ENCODE measurements around the gene CLN6. TPM values are rescaled to one million over a fixed set of nuclear protein-coding genes. Genes with fewer than 3 reads are reported as not detected.
A peak's percentile ranks its signal among the peaks of the same experiment; 100 is the strongest.
"Not testable (repeated sequence)": the region's sequence is repeated elsewhere in the genome, so short reads cannot be mapped to it uniquely, and the experiment has no call there.

CLN6 gene
- total RNA-seq, 1 experiment from 2014 or later = 32.4 TPM

DNA sequence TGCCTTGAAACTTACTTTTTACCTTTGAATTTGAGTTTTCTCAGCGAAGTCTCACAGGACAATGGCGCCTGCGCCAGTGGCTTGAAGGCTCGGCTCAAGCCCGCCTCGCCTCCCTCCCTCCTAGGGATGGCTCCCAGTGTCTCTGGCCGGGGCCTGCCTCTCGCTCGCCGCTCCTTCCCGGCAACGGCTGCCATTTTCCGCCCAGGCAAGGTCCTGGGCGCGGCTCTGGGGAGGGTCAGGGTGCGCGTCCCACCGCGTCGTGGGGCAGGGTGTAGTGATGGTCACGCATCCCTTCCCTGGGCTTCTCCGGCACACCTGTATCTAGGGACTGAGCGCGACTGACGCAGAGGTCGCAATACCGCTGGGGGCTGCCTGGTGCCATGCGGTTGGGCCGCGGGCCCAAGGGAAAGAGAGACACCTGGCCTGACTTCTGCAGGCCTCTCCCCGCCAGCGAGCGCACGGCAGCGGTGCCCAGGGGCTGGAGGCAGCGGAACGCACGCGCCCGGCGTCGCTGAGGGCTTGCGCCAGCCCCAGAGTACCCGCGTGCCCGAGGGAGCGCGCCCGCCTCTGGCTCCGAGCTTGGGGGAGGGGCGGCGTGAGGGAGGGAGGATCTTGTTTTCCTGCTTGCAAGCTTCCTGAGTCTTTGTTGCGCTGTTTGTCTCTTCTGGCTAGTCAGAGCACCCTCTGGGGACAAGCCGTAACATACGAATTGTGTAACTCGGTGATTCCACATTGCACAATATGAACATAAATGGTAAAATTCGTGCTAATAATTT is 27.3 kb upstream of the CLN6 start:
- peak; percentile 79 for DNase-seq (ENCODE audit: low read depth)

DNA sequence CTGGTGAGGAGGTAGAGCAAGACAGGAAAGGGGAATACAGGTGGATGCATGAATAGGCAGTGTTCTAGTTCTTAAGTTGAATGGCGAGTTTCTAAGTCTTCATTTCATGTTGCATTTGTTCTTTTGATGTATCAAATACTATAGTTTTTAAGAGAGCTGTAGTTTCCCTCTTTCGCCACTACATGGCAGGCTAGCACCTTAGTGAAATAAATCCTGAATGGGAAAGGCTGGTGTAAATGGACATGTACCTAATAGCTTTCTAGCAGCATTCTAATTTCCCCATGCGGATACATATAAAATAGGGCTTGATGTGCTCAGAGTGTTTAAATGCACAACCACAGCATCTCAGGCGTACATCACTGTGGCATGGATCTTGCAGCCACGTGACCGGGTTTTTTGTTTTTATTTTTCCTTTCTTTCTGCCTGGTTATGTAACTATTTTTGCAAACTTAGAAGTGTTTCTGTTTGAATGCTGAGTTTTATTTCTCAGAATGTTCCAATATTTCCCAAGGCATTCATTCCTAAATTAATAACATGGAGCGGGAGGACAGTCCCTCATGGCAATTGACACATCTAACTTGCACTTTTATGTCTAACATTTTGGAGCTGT is 23.5 kb upstream of the CLN6 start:
- DNase-seq (ENCODE audit: low read depth) = peak; percentile 78

DNA sequence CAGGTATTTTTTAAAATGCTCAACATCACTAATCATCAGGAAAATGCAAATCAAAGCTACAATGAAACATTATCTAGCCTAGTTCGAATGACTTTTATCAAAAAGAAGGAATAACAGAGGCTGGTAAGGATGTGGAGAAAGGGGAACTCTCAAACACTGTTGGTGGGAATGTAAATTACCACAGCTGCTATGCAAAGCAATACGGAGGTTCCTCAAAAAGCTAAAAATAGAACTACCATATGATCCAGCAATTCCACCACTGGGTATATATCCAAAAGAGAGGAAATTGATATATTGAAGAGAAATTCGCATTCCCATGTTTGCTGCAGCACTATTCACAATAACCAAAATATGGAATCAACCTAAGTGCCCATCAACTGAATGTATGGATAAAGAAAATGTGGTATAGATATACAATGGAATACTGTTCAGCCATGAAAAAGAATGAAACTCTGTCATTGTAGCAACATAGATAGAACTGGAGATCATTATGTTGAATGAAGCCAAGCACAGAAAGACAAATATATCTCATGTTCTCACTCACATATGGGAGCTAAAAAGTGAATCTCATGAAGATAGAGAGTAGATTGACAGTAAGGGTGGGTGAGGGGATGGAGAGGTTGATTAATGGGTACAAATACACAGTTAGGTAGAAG is 19.7 kb upstream of the CLN6 start:
- DNase-seq (ENCODE audit: low read depth) = no peak

GRCh38 chr15:68244235-68244634 is 14.7 kb upstream of the CLN6 start:
- no peak for DNase-seq (ENCODE audit: low read depth)

DNA sequence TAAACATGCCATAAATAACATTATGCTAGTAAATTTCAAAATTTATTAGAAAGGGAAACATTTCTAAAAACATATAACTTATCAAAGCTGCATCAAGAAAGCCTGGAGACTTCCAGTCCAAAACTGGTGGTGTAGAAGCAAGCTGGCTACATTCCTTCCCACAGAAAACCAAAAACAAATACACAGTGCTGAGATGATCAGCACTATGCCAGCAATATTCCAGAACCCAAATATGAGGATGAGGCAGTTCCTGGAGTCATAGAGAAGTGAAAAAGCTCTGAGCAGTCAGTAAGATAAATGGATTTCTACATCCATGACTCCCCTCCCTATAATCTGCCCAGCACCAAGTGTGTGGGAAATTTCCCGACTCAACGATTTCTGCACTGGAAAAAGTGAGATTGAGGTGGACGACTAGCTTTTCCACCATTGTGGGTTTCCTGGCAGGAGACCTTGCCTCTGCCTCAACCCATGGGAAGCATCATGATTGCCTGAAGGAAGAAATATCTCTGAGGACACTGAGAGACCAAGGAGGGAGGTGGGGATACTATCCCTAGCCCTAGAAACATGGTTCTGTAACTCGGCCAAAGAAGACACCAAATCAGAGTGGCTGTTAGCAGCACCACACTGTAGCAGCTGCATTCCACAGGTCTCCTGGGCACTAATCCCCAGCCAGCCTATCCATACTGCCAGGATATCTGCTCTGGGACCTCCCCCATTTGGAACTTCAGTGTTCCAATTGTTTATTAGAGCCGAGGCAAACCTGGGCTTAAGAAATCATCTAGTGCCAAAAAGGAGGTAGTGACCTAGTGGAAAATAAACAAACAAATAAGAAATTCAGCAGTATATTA is 11.8 kb upstream of the CLN6 start:
- no peak for DNase-seq (ENCODE audit: low read depth)

GRCh38 chr15:68239025-68239424 is 9.5 kb upstream of the CLN6 start:
- DNase-seq (ENCODE audit: low read depth) = no peak

GRCh38 chr15:68235022-68235421 is 5.5 kb upstream of the CLN6 start:
- DNase-seq (ENCODE audit: low read depth) = peak; percentile 32

DNA sequence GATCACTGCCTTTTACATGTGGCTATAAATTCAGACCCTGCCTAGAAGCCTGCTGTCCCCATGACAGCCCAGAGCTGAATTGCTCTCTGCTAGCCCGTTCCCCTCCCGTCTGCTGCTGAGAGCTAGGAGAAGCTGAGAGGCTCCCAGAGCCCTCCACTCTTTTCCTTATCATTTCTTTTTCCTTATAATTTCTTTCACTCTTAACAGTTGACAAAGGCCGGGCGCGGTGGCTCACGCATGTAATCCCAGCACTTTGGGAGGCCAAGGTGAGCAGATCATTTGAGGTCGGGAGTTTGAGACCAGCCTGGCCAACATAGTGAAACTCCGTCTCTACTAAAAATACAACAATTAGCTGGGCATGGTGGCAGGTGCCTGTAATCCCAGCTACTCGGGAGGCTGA is 5.0 kb upstream of the CLN6 start:
- DNase-seq (ENCODE audit: low read depth) = not testable (repeated sequence)

DNA sequence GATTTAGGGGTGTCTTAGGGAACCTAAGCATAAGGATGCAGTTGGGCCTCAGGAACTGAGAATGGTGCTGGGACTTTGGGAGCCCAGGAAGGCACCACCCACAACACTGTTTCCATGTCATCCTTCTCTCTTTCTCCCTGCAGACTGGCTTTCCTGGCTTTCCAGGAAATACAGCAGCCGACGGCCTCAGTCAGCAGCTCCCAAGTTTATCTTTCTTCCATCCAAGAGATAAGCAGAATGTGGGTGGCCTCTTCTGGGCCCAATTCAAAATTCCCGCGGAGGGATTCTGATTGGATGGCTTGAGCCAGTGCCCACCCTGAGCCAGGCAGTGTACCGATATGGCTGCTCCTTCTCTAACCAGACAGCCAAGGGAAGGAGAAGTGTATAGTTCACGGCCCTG is 4.5 kb upstream of the CLN6 start:
- no peak for DNase-seq (ENCODE audit: low read depth)

- DNase-seq (ENCODE audit: low read depth) = no peak
Observed at GRCh38 chr15:68232937-68233336, 3.4 kb upstream of the CLN6 start.

- DNase-seq (ENCODE audit: low read depth) = no peak
Observed at GRCh38 chr15:68232449-68232848, 2.9 kb upstream of the CLN6 start.

GRCh38 chr15:68231102-68231818 is 1.7 kb upstream of the CLN6 start:
- no peak for DNase-seq (ENCODE audit: low read depth)

DNA sequence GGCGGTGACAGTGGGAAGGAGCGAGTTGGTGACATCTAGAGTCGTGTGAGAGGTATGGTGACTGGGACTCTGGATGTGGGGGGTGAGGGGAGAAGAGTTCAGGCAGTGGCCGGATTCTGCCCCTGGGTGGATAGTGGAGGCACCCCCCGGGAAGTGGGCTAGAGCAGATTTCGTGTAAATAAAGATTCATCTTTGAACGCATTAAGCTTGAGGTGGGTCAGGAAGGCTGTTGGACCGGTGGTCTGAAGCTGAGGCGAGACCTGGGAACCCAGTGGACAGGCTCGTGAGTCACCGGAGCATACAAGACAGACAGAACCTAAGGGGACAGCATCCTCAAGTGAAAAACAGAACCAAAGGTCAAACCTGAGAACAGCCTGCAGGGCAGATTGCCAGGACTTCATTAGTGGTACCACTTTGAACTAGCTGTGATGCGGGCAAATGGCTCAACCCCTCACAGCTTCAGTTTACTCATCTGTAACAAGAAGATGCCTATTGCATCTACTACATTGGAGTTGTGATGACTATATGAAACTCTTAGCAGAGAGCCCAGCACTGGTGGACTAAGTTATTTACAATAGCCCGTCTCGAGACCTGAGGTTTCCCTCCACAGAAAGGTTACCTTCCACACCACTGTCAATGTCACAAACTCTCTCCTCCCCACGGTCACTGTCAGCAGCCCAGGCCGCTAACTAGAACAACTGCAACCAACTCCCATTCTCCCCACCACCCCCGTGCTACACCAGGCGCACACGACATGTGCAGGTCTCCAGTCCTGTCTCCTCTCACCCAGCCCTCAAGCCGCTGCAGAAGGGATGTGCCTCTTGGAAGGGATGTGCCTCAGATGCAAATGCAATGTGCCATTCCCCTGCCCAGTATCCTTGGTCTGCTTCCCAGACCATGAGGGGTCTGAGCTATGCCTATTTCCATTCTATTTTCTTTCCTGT is 901 bp upstream of the CLN6 start:
- peak; percentile 26 for DNase-seq (ENCODE audit: low read depth)

- peak; percentile 38 for DNase-seq (ENCODE audit: low read depth)
Observed at GRCh38 chr15:68228971-68229385, 550 bp downstream of the CLN6 start.

DNA sequence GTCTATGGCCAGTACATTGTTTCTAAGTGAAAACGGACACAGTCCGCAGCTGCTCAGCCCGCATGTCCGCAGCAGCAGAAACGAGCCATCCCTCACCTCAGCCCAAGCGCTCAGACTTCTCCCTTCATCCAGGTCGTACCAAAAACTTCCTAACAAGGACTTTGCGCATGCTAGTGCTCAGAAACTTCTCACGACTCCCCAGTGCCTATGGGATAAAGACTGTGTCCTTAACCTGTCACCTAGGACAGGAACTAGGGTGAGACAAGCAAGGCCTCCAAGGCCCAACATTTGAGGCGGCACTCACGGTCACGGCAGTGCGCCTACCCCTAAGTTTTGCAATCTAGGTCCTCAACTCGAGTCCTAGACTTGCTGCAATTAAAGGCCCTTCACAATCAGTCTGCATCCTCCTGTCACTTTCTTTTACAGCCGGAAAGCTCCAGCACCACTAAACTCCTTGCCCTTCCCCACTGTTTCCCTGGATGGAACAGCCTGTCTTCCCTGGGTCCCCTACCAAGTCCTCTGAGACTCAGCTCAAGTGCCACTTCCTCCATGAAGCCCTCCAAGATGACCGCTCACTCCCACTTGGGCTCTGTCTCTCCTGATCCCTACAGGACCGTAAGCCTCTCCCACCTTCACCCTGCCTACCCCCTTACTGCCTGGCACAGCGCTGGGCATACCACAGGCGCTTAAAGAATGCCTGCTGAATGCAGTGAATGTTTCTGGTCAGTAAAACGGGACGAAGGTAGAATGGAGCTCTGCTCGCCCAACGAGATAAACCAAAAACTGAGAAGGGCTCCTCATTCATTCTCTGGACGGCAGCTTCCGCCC is 1.2 kb downstream of the CLN6 start:
- no peak for DNase-seq (ENCODE audit: low read depth)

DNA sequence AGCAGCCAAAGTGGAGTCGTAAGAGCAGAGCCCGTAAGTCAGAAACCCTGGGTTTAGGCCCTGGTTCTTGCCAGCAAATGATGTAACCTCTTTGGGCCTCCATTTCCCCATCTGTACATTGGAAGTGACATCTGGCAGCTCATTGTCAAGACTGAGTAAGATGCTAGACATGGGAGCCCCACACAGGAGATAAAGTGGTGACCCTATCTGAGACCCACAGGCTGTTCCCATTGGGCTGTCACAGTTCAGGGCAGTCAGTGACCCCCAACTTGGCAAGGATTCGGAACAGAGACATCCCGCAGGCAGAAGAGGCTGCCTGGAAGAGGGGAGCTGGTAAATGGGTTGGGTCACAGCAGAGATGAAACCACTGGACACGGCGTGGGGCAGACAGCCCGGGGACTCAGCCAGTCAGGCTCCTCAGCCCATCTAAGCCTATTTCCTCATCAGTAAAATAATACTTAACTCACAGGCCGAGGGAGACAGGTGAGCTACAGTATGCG is 1.8 kb downstream of the CLN6 start:
- no peak for DNase-seq (ENCODE audit: low read depth)

DNA sequence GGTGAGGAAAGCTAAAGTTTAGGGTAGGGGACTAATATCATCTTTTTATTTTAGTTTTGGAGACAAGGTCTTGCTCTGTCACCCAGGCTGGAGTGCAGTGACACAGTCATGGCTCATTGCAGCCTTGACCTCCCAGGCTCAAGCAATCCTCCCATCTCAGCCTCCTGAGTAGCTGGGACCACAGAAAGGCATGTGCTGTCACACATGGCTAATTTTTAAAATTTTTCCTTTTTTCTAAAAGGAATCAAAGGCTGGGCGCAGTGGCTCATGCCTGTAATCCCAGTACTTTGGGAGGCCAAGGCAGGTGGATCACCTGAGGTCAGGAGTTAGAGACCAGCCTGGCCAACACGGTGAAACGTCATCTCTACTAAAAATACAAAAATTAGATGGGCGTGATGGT is 4.1 kb downstream of the CLN6 start:
- DNase-seq (ENCODE audit: low read depth) = not testable (repeated sequence)

DNA sequence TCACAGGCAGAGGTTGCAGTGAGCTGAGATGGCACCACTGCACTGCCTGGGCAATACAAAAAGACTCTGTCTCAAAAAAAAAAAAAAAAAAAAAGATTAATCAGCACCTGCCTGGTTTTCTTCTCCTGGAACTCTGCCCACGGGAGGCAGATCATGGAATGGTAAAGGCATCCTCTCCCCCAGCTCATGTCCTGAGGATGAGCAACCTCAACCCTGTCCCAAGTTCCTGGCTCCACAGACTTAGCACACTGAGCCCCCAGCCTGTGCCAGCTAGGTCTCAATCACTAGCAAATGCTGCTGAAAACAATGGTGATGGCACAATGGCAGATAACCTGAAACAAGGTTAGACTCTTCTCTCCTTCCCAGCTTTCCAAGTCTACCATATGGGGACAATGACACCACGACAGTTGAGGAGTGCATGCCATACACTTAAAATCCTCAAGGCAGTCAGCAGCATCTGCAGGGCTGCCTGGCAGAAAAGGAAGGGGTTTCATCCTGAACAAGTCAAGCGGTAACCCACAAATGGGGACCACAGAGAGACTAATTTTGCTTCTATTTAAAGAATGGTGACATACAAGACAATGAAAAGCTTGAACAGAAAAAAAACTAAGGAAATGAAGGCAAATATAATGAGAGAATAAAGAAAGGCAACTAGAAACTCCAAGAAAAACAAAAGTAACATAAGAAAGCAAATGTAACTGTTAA is 4.8 kb downstream of the CLN6 start:
- DNase-seq (ENCODE audit: low read depth) = no peak

DNA sequence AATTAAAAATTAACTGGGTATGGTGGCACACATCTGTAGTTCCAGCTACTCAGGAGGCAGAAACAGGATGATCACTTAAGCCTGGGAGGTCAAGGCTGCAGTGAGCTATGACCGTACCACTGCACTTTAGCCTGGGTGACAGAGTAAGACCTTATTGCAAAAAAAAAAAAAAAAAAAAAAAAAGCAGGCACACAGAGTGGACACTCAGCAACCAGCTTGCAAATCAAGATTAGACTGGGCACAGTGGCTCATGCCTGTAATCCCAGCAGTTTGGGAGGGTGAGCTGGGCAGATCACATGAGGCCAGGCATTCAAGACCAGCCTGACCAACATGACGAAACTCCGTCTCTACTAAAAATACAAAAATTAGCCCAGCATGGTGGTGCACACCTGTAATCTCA is 5.4 kb downstream of the CLN6 start:
- no peak for DNase-seq (ENCODE audit: low read depth)

Data from M059J (cell line).